ENCODE measurements around the gene SLC12A8. TPM values are rescaled to one million over a fixed set of nuclear protein-coding genes. Genes with fewer than 3 reads are reported as not detected.

SLC12A8 gene
- total RNA-seq, 1 experiment from 2014 or later, result 7.1 TPM

GRCh38 chr3:125098611-125099291, 113.8 kb downstream of the SLC12A8 start:
- intact Hi-C loops (cut with micrococcal nuclease; ENCODE audit: unreplicated experiment), result no loop called here
- TF ChIP-seq CTCF (conservative IDR thresholded peaks at IDR 0.05; ENCODE audit: low read depth, low read length) (no peak), EZH2 (IDR thresholded peaks at IDR 0.05; ENCODE audit: borderline replicate concordance, low read depth, low read length, poor library complexity, severe bottlenecking) (no peak)
- no peak for DNase-seq (ENCODE audit: low spot score)
- Histone ChIP-seq H3K9me3 (ENCODE audit: low read depth, low read length, poor library complexity, severe bottlenecking) (no peaks in the 10 kb centered on the region), H3K36me3 (ENCODE audit: insufficient read depth, low read length, poor library complexity, severe bottlenecking) (no peaks in the 10 kb centered on the region), H3K4me1 (ENCODE audit: insufficient read depth, low read length, poor library complexity, severe bottlenecking) (no peaks in the 10 kb centered on the region), H3K4me3 (ENCODE audit: low read depth, low read length, poor library complexity, severe bottlenecking) (no peak overlapping the region), H3K27me3 (replicated peaks; ENCODE audit: insufficient read depth, low read depth, low read length, poor library complexity) (no peaks in the 10 kb centered on the region), H3K27ac (ENCODE audit: low read depth, low read length, poor library complexity, severe bottlenecking) (no peak overlapping the region)
- BruUV-seq (replicated peaks), result no TSS peak
- POLR2A ChIA-PET (ENCODE audit: low non-redundant PET), result no interaction called here
- CTCF ChIA-PET, result no interaction called here

- DNase-seq (ENCODE audit: low spot score), result no peak
- H3K4me1 ChIP-seq (ENCODE audit: insufficient read depth, low read length, poor library complexity, severe bottlenecking), result no peaks in the 10 kb centered on the region
- POLR2A ChIA-PET (ENCODE audit: low non-redundant PET), result no interaction called here
- TF ChIP-seq EZH2 (IDR thresholded peaks at IDR 0.05; ENCODE audit: borderline replicate concordance, low read depth, low read length, poor library complexity, severe bottlenecking) (no peak), CTCF (conservative IDR thresholded peaks at IDR 0.05; ENCODE audit: low read depth, low read length) (no peak)
- no peaks in the 10 kb centered on the region for H3K9me3 ChIP-seq (ENCODE audit: low read depth, low read length, poor library complexity, severe bottlenecking)
- CTCF ChIA-PET, result no interaction called here
- no peaks in the 10 kb centered on the region for H3K36me3 ChIP-seq (ENCODE audit: insufficient read depth, low read length, poor library complexity, severe bottlenecking)
- no TSS peak for BruUV-seq (replicated peaks)
- H3K27ac ChIP-seq (ENCODE audit: low read depth, low read length, poor library complexity, severe bottlenecking), result no peak overlapping the region
- intact Hi-C loops (cut with micrococcal nuclease; ENCODE audit: unreplicated experiment), result no loop called here
- H3K27me3 ChIP-seq (replicated peaks; ENCODE audit: insufficient read depth, low read depth, low read length, poor library complexity), result no peaks in the 10 kb centered on the region
- no peak overlapping the region for H3K4me3 ChIP-seq (ENCODE audit: low read depth, low read length, poor library complexity, severe bottlenecking)
These were observed 121.9 kb downstream of the SLC12A8 start for GRCh38 chr3:125090649-125091048.

GRCh38 chr3:125087768-125088391, 124.7 kb downstream of the SLC12A8 start:
- no peaks in the 10 kb centered on the region for H3K9me3 ChIP-seq (ENCODE audit: low read depth, low read length, poor library complexity, severe bottlenecking)
- H3K4me1 ChIP-seq (ENCODE audit: insufficient read depth, low read length, poor library complexity, severe bottlenecking), result no peaks in the 10 kb centered on the region
- no peak overlapping the region for H3K4me3 ChIP-seq (ENCODE audit: low read depth, low read length, poor library complexity, severe bottlenecking)
- TF ChIP-seq CTCF (conservative IDR thresholded peaks at IDR 0.05; ENCODE audit: low read depth, low read length), result no peak
- H3K27ac ChIP-seq (ENCODE audit: low read depth, low read length, poor library complexity, severe bottlenecking), result no peak overlapping the region
- ChIA-PET CTCF (no interaction called here), POLR2A (ENCODE audit: low non-redundant PET) (no interaction called here)
- H3K36me3 ChIP-seq (ENCODE audit: insufficient read depth, low read length, poor library complexity, severe bottlenecking), result no peaks in the 10 kb centered on the region
- DNase-seq (ENCODE audit: low spot score), result peak; percentile 74
- BruUV-seq (replicated peaks), result no TSS peak
- intact Hi-C loops (cut with micrococcal nuclease; ENCODE audit: unreplicated experiment), result no loop called here
- no peaks in the 10 kb centered on the region for H3K27me3 ChIP-seq (replicated peaks; ENCODE audit: insufficient read depth, low read depth, low read length, poor library complexity)
